ENCODE measurements around the gene PTGR3. TPM values are rescaled to one million over a fixed set of nuclear protein-coding genes. Genes with fewer than 3 reads are reported as not detected.

PTGR3 gene
- total and polyA plus RNA-seq, 2 of the 8 experiments (the other 6 are each of a cell fraction or from before 2014, with no cell fraction given) = 2.0 to 3.6 TPM

- Histone ChIP-seq H3K4ac (replicated peaks; ENCODE audit: insufficient read length, low read depth, low read length) (no peak overlapping the region), H3K4me1 (replicated peaks in 1 of 4; ENCODE audit: control insufficient read depth in 3 of 4, insufficient read depth in 4 of 4, low read length in 3 of 4) (no peaks in the 10 kb centered on the region), H2BK15ac (ENCODE audit: low read length) (no peak overlapping the region), H3K9me3 (ENCODE audit: insufficient read depth in 2 of 2, low read depth in 1 of 2, low read length in 1 of 2) (no peaks in the 10 kb centered on the region), H2BK120ac (replicated peaks; ENCODE audit: low read depth, low read length) (no peak overlapping the region), H3K27me3 (replicated peaks in 1 of 4; ENCODE audit: control insufficient read depth in 3 of 4, extremely low read depth in 1 of 4, insufficient read depth in 3 of 4, low read length in 3 of 4) (no peaks in the 10 kb centered on the region), H3K36me3 (ENCODE audit: control insufficient read depth in 2 of 4, insufficient read depth in 4 of 4, low read length in 3 of 4) (no peaks in the 10 kb centered on the region), H4K8ac (ENCODE audit: extremely low read depth, insufficient read depth, low read length) (no peak overlapping the region), H2BK20ac (ENCODE audit: low read length) (no peak overlapping the region), H2BK5ac (ENCODE audit: low read depth, low read length) (no peak overlapping the region), H3K14ac (ENCODE audit: insufficient read length) (no peak overlapping the region), H4K91ac (replicated peaks; ENCODE audit: insufficient read length, low read length) (no peak overlapping the region), H3K9ac (replicated peaks in 1 of 4; ENCODE audit: extremely low read depth in 1 of 4, low read depth in 3 of 4, low read length in 3 of 4) (no peak overlapping the region), H3K18ac (ENCODE audit: extremely low read depth, low read length) (no peak overlapping the region), H4K20me1 (replicated peaks in 1 of 2; ENCODE audit: control insufficient read depth in 1 of 2, insufficient read depth in 2 of 2, low read length in 2 of 2) (no peaks in the 10 kb centered on the region), H4K5ac (ENCODE audit: insufficient read length, low read depth, low read length) (no peak overlapping the region), H3K79me2 (ENCODE audit: control insufficient read depth in 1 of 2, insufficient read depth in 2 of 2, low read length in 2 of 2) (no peaks in the 10 kb centered on the region), H3K56ac (replicated peaks; ENCODE audit: insufficient read length, low read depth, low read length) (no peak overlapping the region), H2AK5ac (ENCODE audit: low read depth, low read length) (no peak overlapping the region), H3K23me2 (ENCODE audit: low read depth, low read length) (no peaks in the 10 kb centered on the region), H3K27ac (ENCODE audit: low read depth, low read length) (no peak overlapping the region), H3K79me1 (ENCODE audit: low read depth, low read length) (no peaks in the 10 kb centered on the region), H2BK12ac (ENCODE audit: low read depth, low read length) (no peak overlapping the region), H2AFZ (ENCODE audit: low read length) (no peak overlapping the region), H3K23ac (ENCODE audit: insufficient read length) (no peak overlapping the region), H3K4me3 (ENCODE audit: extremely low read depth in 1 of 4, insufficient read depth in 2 of 4, low read depth in 3 of 4, low read length in 4 of 4) (no peak overlapping the region), H3K4me2 (ENCODE audit: insufficient read depth in 1 of 2, low read depth in 2 of 2, low read length in 2 of 2) (no peak overlapping the region)
- WGBS, 2 experiments (ENCODE audit: extremely low coverage in 1 of 2, insufficient coverage in 1 of 2, insufficient read length in 1 of 2, insufficient replicate concordance in 2 of 2, low coverage in 1 of 2, low lambda C conversion rate in 2 of 2, missing lambda C conversion rate in 1 of 2) = 90% methylated on average over 9 of the region's 9 CpGs; no CpG with 5 or more reads in 1 of the 2 experiments
- ChIA-PET CTCF (ENCODE audit: partially characterized antibody) (interaction anchor here (1.3 to 1.5 kb wide), 3 partner anchors 8 to 12 kb away, joined by 3 read pairs; no protein-coding TSS in a partner anchor), POLR2A (ENCODE audit: partially characterized antibody) (no interaction called here)
- DNase-seq (ENCODE audit: low read depth in 1 of 2, low spot score in 2 of 2) = no peak
- TF ChIP-seq YY1 (IDR thresholded peaks at IDR 0.05; ENCODE audit: low read depth, low read length) = no peak
- TF ChIP-seq POU5F1 (IDR thresholded peaks at IDR 0.05; ENCODE audit: low read depth, low read length) = no peak
- no peak for TF ChIP-seq KDM4A (IDR thresholded peaks at IDR 0.05; ENCODE audit: low read depth, low read length, severe bottlenecking)
- no peak for TF ChIP-seq PHF8 (conservative IDR thresholded peaks at IDR 0.05; ENCODE audit: low read depth, low read length)
- no peak for TF ChIP-seq CTBP2 (IDR thresholded peaks at IDR 0.05; ENCODE audit: borderline replicate concordance, insufficient read depth, insufficient read length, low read length)
- no peak for TF ChIP-seq RXRA (IDR thresholded peaks at IDR 0.05; ENCODE audit: insufficient read depth, low read depth, low read length)
- TF ChIP-seq CBX5 (IDR thresholded peaks at IDR 0.05; ENCODE audit: low read depth, low read length) = no peak
- no peak for TF ChIP-seq BACH1 (IDR thresholded peaks at IDR 0.05; ENCODE audit: low read length)
- TF ChIP-seq JUND (IDR thresholded peaks at IDR 0.05; ENCODE audit: low read length) = no peak
- TF ChIP-seq CHD2 (IDR thresholded peaks at IDR 0.05; ENCODE audit: low read length) = no peak
- TF ChIP-seq MAX (IDR thresholded peaks at IDR 0.05) = no peak
- FAIRE-seq = no peak
These were observed 20.0 kb upstream of the PTGR3 start for GRCh38 chr18:75228967-75229366.

All from H1 (cell line).